Astrocyte of the spinal cord (primary cell): Measurements from ENCODE around the gene TTLL11.

Source experiments
- DNase-seq: peaks from one replicate; pipeline ENCODE4 v3.0.0; 2011; ENCODE audit warnings: low read depth, low spot score
- H3K4me3 ChIP-seq: 2 replicates; pipeline ENCODE4 v1.5.1; 2011; ENCODE audit warnings: low read depth, mild to moderate bottlenecking, low read length, moderate library complexity
- in situ Hi-C: cut with HindIII; loops from 2 replicates; pipeline ENCODE4 v1.10.0; 2017; ENCODE audit warnings: low sequenced_read_pairs
- TF ChIP-seq, protein P1 (sequence below): IDR thresholded peaks from 2 replicates; pipeline ENCODE4 v1.5.1; 2012; ENCODE audit warnings: low read depth, mild to moderate bottlenecking, low read length, inconsistent platforms

Gene TTLL11

DNA sequence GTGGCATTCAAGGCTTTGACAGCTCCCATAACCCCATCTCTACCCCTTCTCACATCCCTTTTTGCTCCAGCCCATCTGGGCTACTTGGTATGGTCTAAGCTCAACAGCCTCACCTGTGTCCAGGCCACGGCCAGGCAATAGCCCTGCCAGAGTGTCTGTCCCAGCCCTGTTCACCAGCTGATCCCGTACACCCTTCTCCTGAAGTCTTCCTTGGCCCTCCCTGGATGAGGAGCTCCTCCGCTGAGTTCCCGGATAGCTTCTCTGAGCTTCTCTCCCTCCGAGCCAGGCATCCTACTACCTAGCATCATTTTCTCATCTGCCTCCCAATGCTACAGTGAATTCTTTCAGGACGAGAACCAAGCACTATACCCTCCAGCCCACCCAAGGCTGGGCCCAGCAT lies 233.5 kb downstream of the TTLL11 start:
- in situ Hi-C loops = no loop called here
- H3K4me3 ChIP-seq = no peak overlapping the region
- TF ChIP-seq, protein P1, sequence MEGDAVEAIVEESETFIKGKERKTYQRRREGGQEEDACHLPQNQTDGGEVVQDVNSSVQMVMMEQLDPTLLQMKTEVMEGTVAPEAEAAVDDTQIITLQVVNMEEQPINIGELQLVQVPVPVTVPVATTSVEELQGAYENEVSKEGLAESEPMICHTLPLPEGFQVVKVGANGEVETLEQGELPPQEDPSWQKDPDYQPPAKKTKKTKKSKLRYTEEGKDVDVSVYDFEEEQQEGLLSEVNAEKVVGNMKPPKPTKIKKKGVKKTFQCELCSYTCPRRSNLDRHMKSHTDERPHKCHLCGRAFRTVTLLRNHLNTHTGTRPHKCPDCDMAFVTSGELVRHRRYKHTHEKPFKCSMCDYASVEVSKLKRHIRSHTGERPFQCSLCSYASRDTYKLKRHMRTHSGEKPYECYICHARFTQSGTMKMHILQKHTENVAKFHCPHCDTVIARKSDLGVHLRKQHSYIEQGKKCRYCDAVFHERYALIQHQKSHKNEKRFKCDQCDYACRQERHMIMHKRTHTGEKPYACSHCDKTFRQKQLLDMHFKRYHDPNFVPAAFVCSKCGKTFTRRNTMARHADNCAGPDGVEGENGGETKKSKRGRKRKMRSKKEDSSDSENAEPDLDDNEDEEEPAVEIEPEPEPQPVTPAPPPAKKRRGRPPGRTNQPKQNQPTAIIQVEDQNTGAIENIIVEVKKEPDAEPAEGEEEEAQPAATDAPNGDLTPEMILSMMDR = no peak
- no peak for DNase-seq

DNA sequence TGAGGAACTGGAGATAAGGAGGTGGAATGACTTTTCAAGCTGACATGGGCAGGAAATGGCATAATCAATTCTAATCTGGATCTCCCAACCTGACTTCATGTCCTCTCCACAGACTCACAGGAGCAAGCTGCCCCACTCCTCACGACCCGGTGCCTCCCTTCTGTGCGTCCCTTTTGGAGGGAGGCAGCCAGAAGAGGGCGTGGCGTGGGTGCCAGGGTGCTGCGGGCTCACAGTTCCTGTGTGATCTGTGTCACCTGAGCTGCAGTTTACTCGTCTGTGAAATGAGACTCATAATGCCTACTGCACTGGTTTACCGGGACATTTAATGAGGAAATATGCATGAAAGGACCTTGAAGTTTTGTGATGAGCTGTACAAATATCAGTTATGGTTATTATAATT lies 234.3 kb downstream of the TTLL11 start:
- no peak overlapping the region for H3K4me3 ChIP-seq
- no peak for DNase-seq
- TF ChIP-seq, protein P1 = no peak
- in situ Hi-C loops = no loop called here

DNA sequence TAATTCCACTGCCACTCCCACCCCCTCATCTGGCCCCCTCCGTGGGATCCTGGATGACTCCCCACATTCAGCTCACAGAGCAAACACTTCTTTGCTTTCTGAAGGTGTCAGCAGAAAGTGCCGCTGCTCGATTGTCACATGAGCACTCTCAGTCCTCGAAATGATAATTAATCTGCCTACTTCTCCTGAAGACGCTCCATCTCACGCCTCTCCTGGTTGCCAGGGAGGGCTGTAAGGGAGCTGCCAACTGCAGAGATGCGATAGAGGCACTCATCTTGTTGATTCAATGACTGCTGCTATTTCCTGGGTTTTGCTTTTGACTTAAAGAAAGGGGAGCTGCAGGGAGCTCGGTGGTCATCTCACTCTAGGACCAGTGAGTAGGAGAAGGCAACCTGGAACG lies 235.2 kb downstream of the TTLL11 start:
- no peak for DNase-seq
- H3K4me3 ChIP-seq = no peak overlapping the region
- TF ChIP-seq, protein P1 = no peak
- in situ Hi-C loops = no loop called here

DNA sequence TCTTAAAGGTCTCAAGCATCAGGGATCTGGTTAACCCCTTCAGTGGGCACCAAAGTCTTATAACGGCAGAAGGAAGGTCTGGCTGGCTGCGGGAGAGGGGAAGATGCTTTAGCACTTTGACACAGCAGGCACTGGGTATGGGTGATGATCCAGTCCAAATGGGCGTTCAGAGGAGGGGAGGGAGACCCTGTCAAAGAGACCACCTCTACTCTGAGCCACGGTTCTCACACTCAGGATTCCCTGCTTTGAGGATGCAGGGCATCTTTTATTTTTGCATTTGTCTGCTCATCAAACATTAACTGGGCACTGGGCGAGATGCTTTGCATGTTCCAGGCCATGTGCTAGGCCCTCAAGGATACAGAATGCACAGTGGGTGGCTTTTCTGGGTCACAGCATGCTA lies 237.6 kb downstream of the TTLL11 start:
- TF ChIP-seq, protein P1 = no peak
- in situ Hi-C loops = no loop called here
- H3K4me3 ChIP-seq = no peak overlapping the region
- no peak for DNase-seq

DNA sequence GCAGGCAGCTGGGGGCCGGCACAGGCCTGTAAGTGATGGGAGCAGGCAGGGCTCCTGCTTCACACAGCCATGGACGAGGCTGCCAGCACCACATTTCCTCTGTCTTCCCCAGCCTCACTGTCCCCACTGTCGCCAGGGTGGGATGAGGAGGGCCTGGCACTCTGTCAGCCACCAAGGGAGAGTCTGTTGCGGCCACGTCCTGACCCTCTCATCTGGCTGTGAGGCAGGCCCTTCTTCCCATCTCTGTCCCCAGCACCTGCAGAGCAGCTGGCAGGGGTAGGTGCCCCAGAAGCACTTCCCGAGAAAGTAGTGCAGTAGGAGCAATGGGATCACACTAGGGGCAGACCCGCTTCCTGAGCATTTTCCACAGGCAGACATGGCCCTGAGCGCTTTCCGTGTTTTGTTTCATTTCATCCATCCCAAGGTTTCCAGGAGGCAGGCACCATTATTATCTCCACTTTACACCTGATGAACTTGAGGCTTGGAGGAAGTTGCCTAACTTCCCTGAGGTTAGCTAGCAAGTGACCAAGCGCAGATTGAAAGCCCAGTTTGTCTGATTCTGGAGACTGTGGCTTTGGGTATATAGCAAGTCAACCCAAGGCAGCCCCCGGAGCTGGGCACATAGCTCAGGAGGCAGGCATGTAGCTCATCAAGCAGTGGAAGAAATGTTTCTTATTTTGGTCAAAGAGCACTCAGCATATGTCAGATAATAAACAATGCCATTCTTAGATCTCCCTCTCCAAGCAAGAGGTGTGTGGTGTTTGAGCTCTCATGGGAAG lies 239.3 kb downstream of the TTLL11 start:
- TF ChIP-seq, protein P1 = no peak
- in situ Hi-C loops = no loop called here
- H3K4me3 ChIP-seq = no peak overlapping the region
- no peak for DNase-seq

DNA sequence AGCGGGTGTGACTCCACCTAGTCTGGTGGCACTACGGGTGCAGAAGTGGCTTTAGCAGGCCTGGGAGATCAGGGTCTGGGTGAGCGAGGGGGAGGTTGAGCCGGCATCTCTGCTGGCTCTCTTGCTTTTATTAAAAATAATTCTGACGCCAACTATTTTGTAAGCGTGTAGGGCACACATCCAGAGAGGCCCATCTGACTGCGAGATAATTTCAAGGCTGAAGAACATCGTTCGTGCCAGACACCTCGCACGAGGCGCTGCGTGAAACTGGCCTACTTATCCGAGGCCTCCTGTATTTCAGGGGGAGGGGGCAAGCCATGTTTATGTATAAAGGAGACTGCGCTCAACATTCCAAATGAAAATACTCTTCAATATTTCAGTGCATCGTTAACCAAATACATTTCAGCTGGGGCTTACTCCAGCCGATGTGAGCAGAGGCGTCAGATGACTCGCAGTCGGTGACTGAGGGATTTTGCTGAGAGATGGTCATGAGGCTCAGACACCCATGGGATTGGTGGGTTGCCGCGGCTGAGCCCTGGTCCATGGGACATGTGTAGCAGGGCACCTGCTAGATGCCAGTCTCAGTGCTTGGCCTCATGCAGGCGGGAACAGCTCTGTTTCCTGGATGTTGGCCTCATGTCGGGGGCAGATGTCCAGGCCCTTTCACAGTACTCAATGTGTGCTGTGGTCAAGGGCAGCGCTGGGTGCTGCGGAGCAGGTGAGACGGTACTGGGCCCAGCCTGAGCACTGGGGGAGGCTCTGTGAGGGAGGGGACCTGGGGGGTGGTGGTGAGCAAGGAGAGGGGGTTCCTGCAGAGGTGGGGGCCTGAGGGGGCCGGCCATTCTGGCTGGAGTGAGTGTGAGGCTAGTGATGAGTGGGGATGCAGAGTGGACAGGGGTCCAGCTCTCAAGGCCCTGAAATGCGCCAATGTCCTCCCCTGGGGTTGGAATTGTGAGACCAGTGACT lies 240.2 kb downstream of the TTLL11 start:
- in situ Hi-C loops = no loop called here
- no peak overlapping the region for H3K4me3 ChIP-seq
- DNase-seq = no peak
- TF ChIP-seq, protein P1 = no peak
